CD4-positive, alpha-beta T cell treated with Interleukin-1 beta for 1 hour (primary cell): Measurements from ENCODE around the gene NAA50.
A peak's percentile ranks its signal among the peaks of the same experiment; 100 is the strongest.

Experiments used
- DNase-seq, 2 donors: peaks; one replicate each; pipeline ENCODE4 v3.0.0-alpha.2; 2020 to 2022

Gene NAA50

DNA sequence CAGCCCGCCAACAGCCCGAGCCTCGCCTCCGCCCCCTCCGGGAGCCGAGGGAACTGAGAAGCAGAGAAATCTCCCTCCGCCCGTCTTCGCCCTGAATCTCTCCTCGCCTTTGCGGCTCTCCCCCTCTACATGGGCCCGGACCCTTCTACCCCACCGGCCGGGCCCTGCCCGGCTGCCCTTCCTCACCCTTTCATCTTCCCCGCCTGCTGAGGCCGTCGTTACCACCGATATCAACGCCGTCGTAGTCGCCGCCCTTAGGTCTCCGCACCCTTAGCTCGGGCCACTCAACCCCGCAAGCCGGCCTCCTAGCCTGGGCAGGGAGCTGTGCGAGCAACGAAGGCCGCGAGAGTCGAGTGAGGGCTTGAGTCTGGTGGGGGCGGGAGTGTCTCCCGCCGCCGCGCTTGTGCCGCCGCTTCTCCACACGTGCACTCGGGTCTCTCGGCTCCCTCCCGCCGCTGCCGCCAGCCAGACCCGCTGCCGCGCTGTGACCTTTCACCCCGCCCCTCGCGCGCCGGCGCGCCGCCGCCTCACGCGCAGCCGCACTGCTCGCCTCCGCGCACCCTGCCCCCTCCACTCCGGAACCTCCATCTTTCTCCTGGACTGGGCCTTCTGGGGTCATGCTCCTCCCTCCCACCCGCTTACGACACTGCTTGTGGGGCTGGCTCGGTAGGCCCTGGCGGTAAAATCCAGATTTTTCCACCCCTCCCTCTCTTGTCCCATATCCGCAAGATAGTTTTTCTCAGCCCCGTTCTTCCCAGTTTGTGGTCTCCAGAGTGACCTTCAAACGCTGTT, at the start of gene NAA50:
Gene NAA50 (minus strand): TSS at position 494 of the 792 bp plus-strand sequence. CDS start 300 bp downstream, at position 194.
- DNase-seq = peak; percentile 95 to 96

DNA sequence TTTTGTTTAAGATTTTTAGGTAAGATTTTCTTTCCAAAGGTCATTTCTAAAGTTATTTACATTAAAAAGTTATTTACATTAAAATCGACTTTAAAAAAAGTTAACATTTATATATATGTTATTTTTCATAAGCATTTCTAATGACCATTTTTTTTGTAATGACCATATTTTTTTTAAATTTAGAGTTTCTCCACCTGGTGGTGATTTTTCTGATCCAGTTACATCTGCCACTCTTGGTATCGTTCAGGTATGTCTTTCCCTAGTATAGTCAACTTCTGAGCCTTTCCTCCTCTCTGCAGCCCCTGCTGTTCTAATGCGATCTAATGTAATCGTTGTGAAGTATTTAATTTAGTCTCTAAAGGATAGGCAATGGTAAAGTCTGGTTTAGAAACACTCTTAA, 49.6 kb upstream of the NAA50 start:
- no peak for DNase-seq

GRCh38 chr3:113794526-113794925, 48.5 kb upstream of the NAA50 start:
- no peak for DNase-seq

DNA sequence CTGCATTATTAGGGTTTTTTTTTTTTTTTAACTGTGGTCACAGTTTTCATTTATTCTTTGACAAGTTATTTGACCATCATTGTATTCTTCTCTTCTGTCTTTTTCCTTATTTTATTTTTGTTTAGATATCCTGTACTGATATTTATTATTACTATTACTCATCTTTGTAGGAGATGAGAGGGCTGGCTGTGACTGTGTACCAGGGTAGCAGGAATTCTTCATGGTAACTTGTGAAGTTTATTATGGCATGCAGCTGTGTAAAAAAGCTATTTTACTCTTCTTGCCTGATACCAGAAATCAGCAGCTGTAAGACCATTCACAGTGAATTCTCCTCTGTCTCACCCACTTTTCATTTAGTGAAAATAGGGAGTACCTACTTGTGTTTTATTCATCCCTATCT, 45.3 kb upstream of the NAA50 start:
- DNase-seq = no peak

DNA sequence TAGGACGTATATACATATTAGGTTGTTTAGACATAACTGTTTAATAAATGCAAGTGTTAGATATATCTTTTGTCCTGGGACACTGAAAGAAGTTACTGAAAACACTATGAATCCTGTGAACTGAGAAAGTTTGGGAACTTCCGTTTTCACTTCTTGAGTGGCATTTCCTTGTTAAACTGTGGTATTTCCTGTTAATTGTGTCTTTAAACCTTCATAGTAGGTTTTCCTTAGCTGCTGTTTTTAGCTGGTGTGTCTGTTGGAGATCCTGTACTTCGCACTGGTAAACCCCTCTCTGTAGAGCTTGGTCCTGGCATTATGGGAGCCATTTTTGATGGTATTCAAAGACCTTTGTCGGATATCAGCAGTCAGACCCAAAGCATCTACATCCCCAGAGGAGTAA, 37.9 kb upstream of the NAA50 start:
- DNase-seq = no peak

DNA sequence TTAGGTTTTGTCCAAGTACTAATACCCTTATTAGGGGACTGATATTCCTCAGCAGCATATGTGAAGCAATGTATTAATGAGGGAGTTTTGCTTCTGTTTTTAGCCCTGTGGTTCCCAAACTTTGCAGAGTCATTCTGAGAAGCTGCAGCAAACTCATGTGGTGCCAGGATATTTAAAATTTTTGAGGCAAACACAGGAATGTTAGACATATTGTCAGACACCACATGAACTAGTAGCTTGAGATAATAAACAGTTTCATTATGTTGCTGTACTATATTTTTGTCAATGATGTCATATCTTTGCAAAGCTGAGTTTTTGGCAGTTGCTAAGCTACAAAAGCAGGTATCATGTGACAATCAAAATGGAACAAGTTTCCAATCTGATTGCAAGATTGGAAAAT, 37.4 kb upstream of the NAA50 start:
- no peak for DNase-seq

DNA sequence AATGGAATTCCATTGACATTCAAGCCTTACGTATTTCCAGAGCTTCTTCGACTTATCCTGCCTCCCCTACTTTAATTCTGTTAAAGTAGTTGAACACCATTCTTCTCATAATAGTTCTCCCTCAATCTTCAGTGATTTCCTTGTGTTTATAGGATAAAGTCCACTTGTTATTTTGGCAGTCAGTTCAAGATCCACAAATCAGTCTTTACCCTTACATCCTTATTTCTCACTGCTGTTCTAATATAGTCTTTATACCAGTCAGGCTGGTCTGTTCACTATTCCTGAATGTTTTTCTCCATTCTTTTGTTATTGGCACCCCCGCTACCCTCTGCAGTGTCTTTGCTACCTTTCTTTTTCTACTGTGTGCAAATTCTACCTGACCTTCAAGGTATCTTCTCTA, 30.5 kb upstream of the NAA50 start:
- no peak for DNase-seq

DNA sequence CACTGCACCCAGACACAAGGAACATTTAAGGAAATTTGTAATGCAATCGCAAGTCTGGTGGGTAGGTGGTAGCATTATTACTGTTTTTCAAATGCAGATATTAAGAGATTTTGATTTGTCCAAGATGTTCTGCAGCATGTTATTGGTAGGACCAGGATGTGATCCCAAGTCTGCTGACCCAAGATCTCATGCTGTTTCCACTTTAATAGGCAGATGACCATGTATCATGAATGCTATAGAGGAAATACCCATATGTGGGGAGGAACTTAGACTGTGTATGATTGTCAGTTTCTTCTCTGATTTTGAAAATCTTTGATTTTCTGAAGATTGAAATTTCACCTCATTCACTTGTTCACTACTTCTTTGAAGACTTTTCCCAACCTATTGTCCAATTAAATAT, 29.5 kb upstream of the NAA50 start:
- no peak for DNase-seq

DNA sequence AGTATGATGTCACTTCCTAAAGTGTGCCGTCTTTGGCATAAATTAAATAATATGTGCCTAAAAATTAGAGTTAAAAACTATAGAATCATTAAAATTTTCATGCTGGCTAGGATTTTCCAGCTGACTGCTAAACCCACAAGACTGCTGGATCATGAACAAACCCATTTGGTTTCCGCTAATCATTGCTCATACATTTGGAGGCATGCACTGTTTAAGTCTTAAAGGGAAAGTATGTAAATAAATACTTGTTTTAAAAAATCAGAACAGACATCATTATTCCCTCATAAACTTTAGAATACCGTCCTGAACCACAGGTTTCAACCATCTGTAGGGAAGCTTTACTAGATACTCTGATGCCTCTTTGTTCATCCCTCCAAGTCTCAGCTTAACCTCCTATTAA, 27.3 kb upstream of the NAA50 start:
- no peak for DNase-seq

- no peak for DNase-seq
These were observed 25.9 kb upstream of the NAA50 start for GRCh38 chr3:113771993-113772392.

GRCh38 chr3:113769551-113769950, 23.5 kb upstream of the NAA50 start:
- DNase-seq = no peak

- DNase-seq = no peak
These were observed 18.6 kb upstream of the NAA50 start for GRCh38 chr3:113764698-113765097.

DNA sequence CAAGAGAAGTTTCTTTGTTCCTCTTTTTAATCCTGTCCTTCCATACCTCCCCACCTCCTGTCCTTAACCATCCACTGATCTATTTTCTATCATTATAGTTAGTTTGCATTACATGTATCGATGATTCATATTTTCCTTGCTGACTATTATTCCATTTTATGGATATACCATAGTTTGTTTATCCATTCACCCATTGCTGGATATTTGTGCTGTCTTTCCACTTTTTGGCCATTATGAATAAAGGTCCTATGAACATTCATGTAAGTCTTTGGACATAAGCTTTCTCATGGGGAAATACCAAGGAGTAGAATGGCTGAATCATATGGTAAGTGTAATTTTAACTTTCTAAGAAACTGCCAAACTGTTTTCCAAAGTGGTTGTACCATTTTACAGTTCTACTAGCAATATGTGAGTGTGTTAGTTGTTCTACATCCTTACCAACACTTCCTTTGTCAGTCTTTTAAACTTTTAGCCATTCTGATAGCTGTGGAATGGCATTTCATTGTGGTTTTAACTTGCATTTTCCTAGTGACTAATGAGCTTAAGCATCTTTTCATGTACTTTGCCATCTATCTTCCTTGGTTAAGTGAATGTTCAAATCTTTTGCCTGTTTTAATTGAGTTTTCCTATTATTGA, 12.5 kb upstream of the NAA50 start:
- DNase-seq = no peak

- no peak for DNase-seq
These were observed 8.6 kb upstream of the NAA50 start for GRCh38 chr3:113754494-113755159.

GRCh38 chr3:113753376-113753985, 7.4 kb upstream of the NAA50 start:
- no peak for DNase-seq

DNA sequence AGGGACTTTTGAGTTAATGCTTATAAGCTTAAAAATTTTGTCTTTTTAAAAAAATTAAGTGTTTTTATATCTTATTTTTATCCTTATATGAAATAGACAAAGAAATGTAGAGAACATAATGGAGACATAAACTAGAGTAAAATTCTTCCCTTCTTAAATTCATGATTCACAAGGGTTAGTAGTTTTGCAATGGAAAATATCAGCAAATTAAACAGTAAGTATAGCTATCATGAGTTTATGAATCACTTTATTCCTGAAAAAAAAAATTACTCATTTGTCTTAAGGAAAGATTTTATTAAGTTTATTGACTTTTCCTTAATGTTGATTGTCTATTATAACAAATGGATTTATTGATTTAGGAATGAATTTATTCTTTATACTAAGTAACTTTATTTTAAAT, 5.1 kb upstream of the NAA50 start:
- no peak for DNase-seq

DNA sequence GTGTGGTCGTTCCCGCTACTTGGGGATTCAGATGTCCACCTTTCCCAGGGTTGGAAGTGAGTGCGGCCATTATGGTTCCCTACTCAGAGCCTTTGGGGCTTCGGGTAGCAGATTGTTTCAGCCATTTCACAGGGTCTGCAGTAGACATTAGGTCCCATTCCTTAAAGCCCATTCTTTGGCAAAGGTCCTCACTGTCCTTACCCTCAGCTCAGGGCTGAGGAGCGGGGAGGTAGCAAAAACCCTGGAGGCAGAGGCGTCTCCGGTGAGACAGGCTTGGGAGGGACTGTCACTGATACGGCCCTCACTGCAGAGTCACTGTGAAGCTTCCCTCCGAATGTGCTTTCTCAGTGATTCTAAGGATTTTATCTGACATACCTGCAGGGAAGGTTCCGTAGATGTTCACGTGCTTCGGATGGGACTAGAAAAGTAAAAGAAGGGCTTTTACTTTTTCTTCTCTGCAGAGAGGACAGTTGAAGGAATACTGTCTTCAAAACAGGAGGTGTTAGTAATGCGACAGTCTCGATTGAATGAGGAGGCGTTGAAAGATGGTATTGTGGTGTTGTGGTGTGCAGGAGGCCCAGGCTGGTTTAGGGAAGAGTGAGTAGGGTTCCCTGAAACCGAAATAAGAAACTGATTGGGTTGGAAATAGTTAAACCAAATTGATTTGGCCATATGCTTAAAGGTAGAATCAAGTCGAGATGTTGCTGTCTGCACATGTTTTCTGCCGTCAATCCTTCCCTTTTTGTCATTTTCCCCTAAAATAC, 1.4 kb upstream of the NAA50 start:
- peak in 1 of 2 donors; percentile 25 for DNase-seq

GRCh38 chr3:113746548-113747282, 666 bp upstream of the NAA50 start, which contains the start of gene ATP6V1A:
Gene ATP6V1A (plus strand): TSS chr3:113747035. CDS start chr3:113778754, 31,719 bp downstream.
- peak; percentile 88 to 89 for DNase-seq

- peak; percentile 86 to 88 for DNase-seq
These were observed 901 bp downstream of the NAA50 start for GRCh38 chr3:113744941-113745755.

GRCh38 chr3:113743006-113743630, 2.9 kb downstream of the NAA50 start:
- peak in 1 of 2 donors; percentile 43 for DNase-seq
